ENCODE data around the gene C5orf46.

The C5orf46 gene

DNA sequence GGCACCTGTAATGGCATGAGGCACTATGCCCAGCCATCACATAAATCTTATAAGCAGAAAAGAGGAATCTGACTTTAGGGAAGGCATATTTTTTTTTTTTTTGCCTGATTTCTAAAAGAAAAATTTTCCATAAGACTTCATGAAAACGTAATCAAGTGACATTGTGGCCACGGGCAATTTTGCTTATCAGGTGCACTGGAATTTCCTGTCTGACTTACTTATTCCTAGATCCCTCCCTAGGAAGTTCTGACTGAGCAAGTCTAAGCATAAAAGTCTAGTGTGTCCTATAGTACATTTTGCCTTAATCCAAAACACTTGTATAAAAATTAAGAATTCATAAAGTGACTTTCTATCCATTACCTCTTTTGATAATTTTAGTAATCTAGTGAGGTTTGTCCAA, 12.5 kb downstream of the C5orf46 start:
- no peaks in the 10 kb centered on the region for H3K36me3 ChIP-seq (ENCODE audit: control insufficient read depth, insufficient read depth, low read length)
- H3K9me3 ChIP-seq (ENCODE audit: control insufficient read depth, insufficient read depth, low read depth, low read length): no peaks in the 10 kb centered on the region
- H3K4me3 ChIP-seq (ENCODE audit: low read depth, low read length): no peak overlapping the region
- H3K9ac ChIP-seq (ENCODE audit: low read length): no peak overlapping the region
- no peak overlapping the region for H3K27ac ChIP-seq (ENCODE audit: low read depth, low read length)
- no peaks in the 10 kb centered on the region for H3K27me3 ChIP-seq (ENCODE audit: control insufficient read depth, insufficient read depth, low read length)
- peaks cover 12% of the 10 kb centered on the region; the same call in 1 of the 2 replicates for H3K4me1 ChIP-seq (ENCODE audit: control insufficient read depth, insufficient read depth, low read length)

DNA sequence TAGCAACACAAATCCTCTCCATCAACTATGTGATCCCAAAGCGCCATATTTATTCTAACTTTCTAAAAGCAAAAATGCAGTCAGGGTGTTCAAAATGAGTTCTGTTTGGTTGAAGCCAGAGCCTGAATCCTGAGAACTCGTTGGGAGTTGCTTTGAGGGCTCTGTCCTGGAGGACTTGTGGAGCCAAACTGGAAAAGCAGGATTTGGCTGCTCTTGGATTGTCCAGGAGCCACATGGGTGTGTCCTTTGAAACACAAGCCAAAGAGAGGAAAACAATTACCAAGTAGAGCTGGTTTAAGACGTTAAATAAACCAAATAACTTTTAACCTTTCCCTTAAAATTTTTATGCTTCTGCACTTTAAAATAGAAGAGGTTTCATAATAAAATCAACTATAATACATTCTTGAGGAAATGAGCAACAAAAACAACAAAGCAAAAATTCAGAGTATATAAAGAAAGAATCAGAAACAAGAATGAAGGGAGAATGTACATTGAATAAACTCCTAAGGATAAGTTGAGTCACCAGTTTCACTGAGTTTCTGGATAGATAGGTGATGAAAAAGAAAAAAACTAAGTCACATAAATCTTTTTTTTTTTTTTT, 13.5 kb downstream of the C5orf46 start:
- H3K9me3 ChIP-seq (ENCODE audit: control insufficient read depth, insufficient read depth, low read depth, low read length): no peaks in the 10 kb centered on the region
- no peaks in the 10 kb centered on the region for H3K36me3 ChIP-seq (ENCODE audit: control insufficient read depth, insufficient read depth, low read length)
- H3K9ac ChIP-seq (ENCODE audit: low read length): no peak overlapping the region
- H3K27me3 ChIP-seq (ENCODE audit: control insufficient read depth, insufficient read depth, low read length): no peaks in the 10 kb centered on the region
- no peak overlapping the region for H3K27ac ChIP-seq (ENCODE audit: low read depth, low read length)
- no peak overlapping the region for H3K4me3 ChIP-seq (ENCODE audit: low read depth, low read length)
- peaks cover 12% of the 10 kb centered on the region; the same call in 1 of the 2 replicates for H3K4me1 ChIP-seq (ENCODE audit: control insufficient read depth, insufficient read depth, low read length)

DNA sequence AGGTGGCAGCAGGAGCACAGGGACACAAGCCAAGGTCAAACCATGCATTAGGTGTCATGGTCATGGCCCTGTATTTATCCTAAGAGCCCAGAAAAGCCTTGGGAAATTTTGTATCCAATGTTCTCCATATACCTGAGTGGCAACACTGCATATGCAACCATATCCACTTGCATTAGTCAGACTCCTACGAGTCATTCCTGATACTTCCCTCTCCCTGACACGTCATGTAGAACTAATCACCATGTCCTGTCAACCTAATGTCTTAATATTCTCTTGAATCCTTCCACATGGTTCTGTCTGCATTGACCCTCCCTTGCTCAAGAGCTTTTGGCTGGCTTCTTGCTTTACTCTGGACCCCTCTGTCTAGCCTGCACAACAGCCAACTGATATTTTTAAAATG, 18.4 kb downstream of the C5orf46 start:
- no peak overlapping the region for H3K4me3 ChIP-seq (ENCODE audit: low read depth, low read length)
- no peaks in the 10 kb centered on the region for H3K9me3 ChIP-seq (ENCODE audit: control insufficient read depth, insufficient read depth, low read depth, low read length)
- no peaks in the 10 kb centered on the region for H3K27me3 ChIP-seq (ENCODE audit: control insufficient read depth, insufficient read depth, low read length)
- H3K27ac ChIP-seq (ENCODE audit: low read depth, low read length): no peak overlapping the region
- no peaks in the 10 kb centered on the region for H3K36me3 ChIP-seq (ENCODE audit: control insufficient read depth, insufficient read depth, low read length)
- no peak overlapping the region for H3K9ac ChIP-seq (ENCODE audit: low read length)
- peaks cover 14% of the 10 kb centered on the region for H3K4me1 ChIP-seq (ENCODE audit: control insufficient read depth, insufficient read depth, low read length)

DNA sequence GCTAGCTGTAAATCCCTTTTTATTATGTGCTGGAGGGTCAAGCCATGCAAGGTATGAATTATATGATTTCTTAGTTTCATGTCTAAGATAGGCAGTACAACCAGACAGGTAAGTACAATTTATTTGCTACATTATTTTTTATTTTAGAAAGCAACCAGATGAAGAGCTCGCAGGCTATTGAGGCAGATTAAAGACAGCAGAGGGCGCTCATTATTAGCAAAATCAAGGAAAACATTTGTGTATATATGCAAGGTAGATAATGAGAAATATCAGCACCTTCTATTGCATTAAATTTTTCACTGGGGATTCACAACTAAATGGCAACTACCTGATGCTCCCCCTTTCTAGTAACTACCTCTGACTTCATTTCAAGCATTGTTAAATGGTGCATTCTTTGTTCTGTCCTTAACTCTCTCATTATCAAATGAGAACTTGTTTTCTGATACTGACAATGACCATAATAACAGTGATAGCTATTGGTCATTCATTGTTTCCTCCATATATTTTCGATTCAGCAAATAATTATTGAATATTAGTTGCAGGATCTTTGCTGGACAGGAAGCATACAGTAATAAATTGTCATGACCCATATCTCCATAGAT, 19.2 kb downstream of the C5orf46 start:
- H3K27ac ChIP-seq (ENCODE audit: low read depth, low read length): no peak overlapping the region
- no peaks in the 10 kb centered on the region for H3K27me3 ChIP-seq (ENCODE audit: control insufficient read depth, insufficient read depth, low read length)
- H3K4me1 ChIP-seq (ENCODE audit: control insufficient read depth, insufficient read depth, low read length): peaks cover 17% of the 10 kb centered on the region
- 0 out of 2 replicates have a peak, but pooled peaks cover 4% of the 10 kb centered on the region for H3K36me3 ChIP-seq (ENCODE audit: control insufficient read depth, insufficient read depth, low read length)
- no peak overlapping the region for H3K9ac ChIP-seq (ENCODE audit: low read length)
- no peaks in the 10 kb centered on the region for H3K9me3 ChIP-seq (ENCODE audit: control insufficient read depth, insufficient read depth, low read depth, low read length)
- no peak overlapping the region for H3K4me3 ChIP-seq (ENCODE audit: low read depth, low read length)

DNA sequence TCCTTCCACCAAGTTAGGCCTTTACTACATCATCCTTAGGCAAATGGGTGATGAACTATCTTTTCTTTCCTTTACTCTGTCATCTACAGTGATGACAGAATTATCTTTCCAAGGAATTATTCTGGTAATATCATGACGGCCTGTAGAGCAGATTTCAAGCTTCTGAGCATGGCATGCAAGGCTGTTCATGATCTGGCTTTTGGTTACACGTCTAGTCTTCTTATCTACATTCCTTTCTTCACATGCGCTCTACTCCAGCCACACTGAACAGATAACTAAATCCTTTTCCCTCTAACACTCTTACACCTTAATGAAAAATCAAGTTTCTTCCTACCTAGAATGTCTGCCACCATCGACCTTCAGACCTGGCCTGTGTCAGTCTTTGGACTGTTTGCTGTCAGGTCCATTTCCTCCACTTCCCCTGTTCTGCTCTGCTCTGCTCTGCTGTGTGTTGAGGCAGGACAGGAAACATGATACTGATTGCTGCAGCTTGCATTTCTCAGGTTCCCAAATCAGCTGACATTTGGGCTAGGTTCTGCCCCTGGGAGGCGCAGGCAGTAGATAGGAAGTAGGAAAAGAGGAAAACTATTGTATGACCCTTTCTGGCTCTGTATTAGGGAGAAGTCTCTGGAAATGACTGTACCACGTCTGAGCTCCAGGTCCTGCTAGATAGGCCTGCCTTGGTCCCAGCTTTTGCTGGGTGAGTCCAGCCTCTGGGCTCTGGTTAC, 23.6 kb downstream of the C5orf46 start:
- peaks cover 16% of the 10 kb centered on the region; the same call in 1 of the 2 replicates for H3K36me3 ChIP-seq (ENCODE audit: control insufficient read depth, insufficient read depth, low read length)
- no peaks in the 10 kb centered on the region for H3K27me3 ChIP-seq (ENCODE audit: control insufficient read depth, insufficient read depth, low read length)
- no peak overlapping the region for H3K4me3 ChIP-seq (ENCODE audit: low read depth, low read length)
- peaks cover 24% of the 10 kb centered on the region for H3K4me1 ChIP-seq (ENCODE audit: control insufficient read depth, insufficient read depth, low read length)
- H3K27ac ChIP-seq (ENCODE audit: low read depth, low read length): no peak overlapping the region
- no peaks in the 10 kb centered on the region for H3K9me3 ChIP-seq (ENCODE audit: control insufficient read depth, insufficient read depth, low read depth, low read length)
- H3K9ac ChIP-seq (ENCODE audit: low read length): no peak overlapping the region

DNA sequence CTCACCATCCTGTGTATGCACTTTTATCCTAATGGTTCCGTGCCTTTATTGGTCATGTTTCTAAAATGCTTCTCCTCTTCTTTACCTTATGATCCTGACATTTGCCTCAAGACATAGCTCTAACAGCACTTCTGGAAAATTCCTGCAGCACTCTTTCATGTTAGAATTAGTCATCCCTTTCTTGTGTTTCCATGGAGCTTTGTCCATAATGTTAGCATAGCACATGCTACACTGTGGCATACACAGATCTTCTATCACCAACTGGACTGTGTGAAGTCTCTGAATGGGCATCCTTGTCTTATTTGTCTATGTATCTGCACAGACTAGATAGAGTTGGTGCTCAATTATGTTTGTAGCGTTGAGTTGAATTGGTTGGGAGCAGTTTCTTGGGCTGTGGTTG, 25.9 kb downstream of the C5orf46 start:
- no peak overlapping the region for H3K4me3 ChIP-seq (ENCODE audit: low read depth, low read length)
- peaks cover 37% of the 10 kb centered on the region for H3K4me1 ChIP-seq (ENCODE audit: control insufficient read depth, insufficient read depth, low read length)
- no peaks in the 10 kb centered on the region for H3K9me3 ChIP-seq (ENCODE audit: control insufficient read depth, insufficient read depth, low read depth, low read length)
- no peak overlapping the region for H3K27ac ChIP-seq (ENCODE audit: low read depth, low read length)
- no peak overlapping the region for H3K9ac ChIP-seq (ENCODE audit: low read length)
- H3K27me3 ChIP-seq (ENCODE audit: control insufficient read depth, insufficient read depth, low read length): no peaks in the 10 kb centered on the region
- H3K36me3 ChIP-seq (ENCODE audit: control insufficient read depth, insufficient read depth, low read length): peaks cover 16% of the 10 kb centered on the region; the same call in 1 of the 2 replicates

DNA sequence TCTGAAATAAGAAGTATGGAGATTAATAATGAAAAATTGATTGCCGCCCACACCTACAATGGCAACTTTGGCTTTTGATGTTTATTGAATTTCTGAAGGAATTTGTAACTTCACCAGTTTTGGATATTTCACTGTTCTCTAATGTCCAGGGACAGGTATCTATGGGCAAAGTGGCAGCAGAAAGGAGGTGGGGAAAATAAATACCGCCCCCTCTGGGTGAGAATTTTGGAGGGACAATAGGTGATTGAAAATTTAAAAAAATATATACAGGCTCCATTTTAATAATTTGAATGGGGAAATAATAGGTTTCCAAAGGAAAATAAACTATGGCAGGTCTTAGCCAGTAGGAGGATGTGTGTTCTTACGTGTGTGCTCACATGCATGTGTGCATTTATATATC, 26.6 kb downstream of the C5orf46 start:
- Histone ChIP-seq H3K9me3 (ENCODE audit: control insufficient read depth, insufficient read depth, low read depth, low read length) (no peaks in the 10 kb centered on the region), H3K27ac (ENCODE audit: low read depth, low read length) (no peak overlapping the region), H3K9ac (ENCODE audit: low read length) (no peak overlapping the region), H3K27me3 (ENCODE audit: control insufficient read depth, insufficient read depth, low read length) (no peaks in the 10 kb centered on the region), H3K36me3 (ENCODE audit: control insufficient read depth, insufficient read depth, low read length) (peaks cover 16% of the 10 kb centered on the region; the same call in 1 of the 2 replicates), H3K4me3 (ENCODE audit: low read depth, low read length) (no peak overlapping the region), H3K4me1 (ENCODE audit: control insufficient read depth, insufficient read depth, low read length) (peaks cover 44% of the 10 kb centered on the region)

DNA sequence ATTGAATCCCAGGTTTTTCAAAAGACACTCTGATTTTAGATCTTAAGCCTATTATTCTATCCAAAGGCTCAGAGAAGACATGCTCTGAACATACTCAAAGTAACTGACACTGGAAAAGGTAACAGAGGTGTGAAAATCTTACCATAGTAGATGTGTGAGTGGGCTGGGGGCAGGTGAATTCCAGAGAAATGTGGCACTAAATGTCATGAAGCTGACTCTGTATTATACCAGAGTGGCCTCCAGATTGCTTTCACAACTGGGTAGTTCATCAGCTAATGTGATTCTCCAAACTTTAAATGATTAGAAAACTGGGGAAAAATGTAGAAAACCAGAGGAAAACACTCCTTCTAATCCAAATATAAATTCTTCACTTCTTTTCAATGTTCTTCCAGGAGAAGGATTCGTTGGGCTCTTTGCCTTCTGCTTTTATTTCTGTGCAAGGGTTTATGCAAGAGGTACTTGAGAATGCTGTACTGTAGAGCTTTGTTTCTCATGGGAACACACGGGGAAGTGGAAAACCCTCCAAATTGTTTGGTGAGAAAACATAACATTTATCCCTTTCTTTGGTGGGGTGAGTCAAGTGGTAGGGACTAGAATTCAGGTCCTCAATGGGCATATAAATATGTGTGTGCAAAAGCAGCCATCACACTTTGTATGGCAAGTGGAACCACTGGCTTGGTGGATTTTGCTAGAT, 28.1 kb downstream of the C5orf46 start, which contains the start of gene SCGB3A2:
Gene SCGB3A2, plus strand, starts transcription at position 646 of the 694 bp plus-strand sequence. CDS start 93 bp downstream, outside the sequence.
- Histone ChIP-seq H3K27ac (ENCODE audit: low read depth, low read length) (0 out of 2 replicates have a peak within 1 kb of the TSS, but pooled peaks have one; percentile 12), H3K9me3 (ENCODE audit: control insufficient read depth, insufficient read depth, low read depth, low read length) (no peaks in the 10 kb centered on the region), H3K4me1 (ENCODE audit: control insufficient read depth, insufficient read depth, low read length) (peaks cover 44% of the 10 kb centered on the region), H3K27me3 (ENCODE audit: control insufficient read depth, insufficient read depth, low read length) (no peaks in the 10 kb centered on the region; the same call in 1 of the 2 replicates), H3K9ac (ENCODE audit: low read length) (no peak within 1 kb of the TSS), H3K36me3 (ENCODE audit: control insufficient read depth, insufficient read depth, low read length) (peaks cover 19% of the 10 kb centered on the region), H3K4me3 (ENCODE audit: low read depth, low read length) (no peak within 1 kb of the TSS)

DNA sequence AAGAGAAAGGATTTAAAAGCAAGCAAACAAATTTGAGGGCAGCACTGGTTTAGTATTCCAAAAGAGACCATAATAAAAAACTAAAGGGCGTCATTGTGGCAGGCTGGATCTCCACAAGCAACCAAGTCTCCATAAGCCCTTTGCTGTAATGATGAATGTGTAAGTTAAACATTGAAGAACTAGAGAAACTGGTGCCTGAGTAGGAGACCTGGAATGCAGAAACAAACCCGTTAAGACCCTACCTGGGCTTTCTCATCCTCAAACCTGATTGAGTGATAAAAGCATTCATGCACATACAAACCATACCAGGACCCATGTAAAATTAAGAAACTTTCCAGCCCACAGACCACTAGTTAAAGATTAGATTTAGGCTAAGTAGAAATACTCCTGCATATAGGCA, 29.7 kb downstream of the C5orf46 start:
- no peak overlapping the region for H3K9ac ChIP-seq (ENCODE audit: low read length)
- peaks cover 36% of the 10 kb centered on the region for H3K4me1 ChIP-seq (ENCODE audit: control insufficient read depth, insufficient read depth, low read length)
- H3K36me3 ChIP-seq (ENCODE audit: control insufficient read depth, insufficient read depth, low read length): peaks cover 24% of the 10 kb centered on the region
- H3K27ac ChIP-seq (ENCODE audit: low read depth, low read length): no peak overlapping the region; the same call in 1 of the 2 replicates
- no peaks in the 10 kb centered on the region for H3K9me3 ChIP-seq (ENCODE audit: control insufficient read depth, insufficient read depth, low read depth, low read length)
- H3K4me3 ChIP-seq (ENCODE audit: low read depth, low read length): no peak overlapping the region
- H3K27me3 ChIP-seq (ENCODE audit: control insufficient read depth, insufficient read depth, low read length): peaks cover 7% of the 10 kb centered on the region; the same call in 1 of the 2 replicates

DNA sequence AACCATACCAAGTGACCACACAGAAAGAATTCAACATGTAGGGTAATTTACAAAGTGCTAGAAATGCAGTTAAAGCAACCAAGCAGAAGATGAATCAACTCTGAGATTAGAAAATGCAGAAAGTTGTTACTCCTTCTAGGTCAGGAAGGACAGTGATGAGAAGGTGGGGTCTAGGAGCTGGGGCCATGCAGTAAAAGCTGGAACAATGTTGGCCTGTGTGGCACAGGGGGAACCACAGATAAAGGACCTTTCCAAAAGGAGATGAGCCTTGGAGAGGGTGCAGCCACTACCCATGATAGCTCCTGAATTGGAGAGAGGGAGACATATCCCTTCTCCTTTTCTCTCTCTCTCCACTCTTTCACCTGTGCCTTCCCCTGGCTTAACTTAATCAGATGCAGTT, 30.2 kb downstream of the C5orf46 start:
- peak overlapping the region; percentile 90; the same call in 1 of the 2 replicates for H3K4me3 ChIP-seq (ENCODE audit: low read depth, low read length)

More for the DNA sequence above, 30.2 kb downstream of the C5orf46 start:
- H3K36me3 ChIP-seq (ENCODE audit: control insufficient read depth, insufficient read depth, low read length): peaks cover 25% of the 10 kb centered on the region
- peaks cover 36% of the 10 kb centered on the region for H3K4me1 ChIP-seq (ENCODE audit: control insufficient read depth, insufficient read depth, low read length)
- no peak overlapping the region for H3K9ac ChIP-seq (ENCODE audit: low read length)
- peak overlapping the region; percentile 99; the same call in 1 of the 2 replicates for H3K27ac ChIP-seq (ENCODE audit: low read depth, low read length)
- H3K27me3 ChIP-seq (ENCODE audit: control insufficient read depth, insufficient read depth, low read length): peaks cover 8% of the 10 kb centered on the region; the same call in 1 of the 2 replicates
- no peaks in the 10 kb centered on the region for H3K9me3 ChIP-seq (ENCODE audit: control insufficient read depth, insufficient read depth, low read depth, low read length)
